CD4-positive, alpha-beta T cell treated with Interleukin-4 for 1 hour (primary cell): Measurements from ENCODE around the gene RBP3.

Experiments
- DNase-seq, 2 donors: peaks; one replicate each; pipeline ENCODE4 v3.0.0-alpha.2; 2020 to 2022

Gene RBP3

GRCh38 chr10:47348138-47348651 lies at the start of gene RBP3:
TSS of gene RBP3 (plus strand) at chr10:47348363. CDS start at chr10:47348485, 122 bp downstream.
- no peak for DNase-seq

GRCh38 chr10:47298715-47299114 lies 49.4 kb upstream of the RBP3 start:
- no peak for DNase-seq

GRCh38 chr10:47299611-47300428 lies 48.3 kb upstream of the RBP3 start, which contains the start of gene GDF10:
TSS of gene GDF10 (plus strand) at chr10:47300197. CDS start at chr10:47300652, 455 bp downstream.
- no peak for DNase-seq

DNA sequence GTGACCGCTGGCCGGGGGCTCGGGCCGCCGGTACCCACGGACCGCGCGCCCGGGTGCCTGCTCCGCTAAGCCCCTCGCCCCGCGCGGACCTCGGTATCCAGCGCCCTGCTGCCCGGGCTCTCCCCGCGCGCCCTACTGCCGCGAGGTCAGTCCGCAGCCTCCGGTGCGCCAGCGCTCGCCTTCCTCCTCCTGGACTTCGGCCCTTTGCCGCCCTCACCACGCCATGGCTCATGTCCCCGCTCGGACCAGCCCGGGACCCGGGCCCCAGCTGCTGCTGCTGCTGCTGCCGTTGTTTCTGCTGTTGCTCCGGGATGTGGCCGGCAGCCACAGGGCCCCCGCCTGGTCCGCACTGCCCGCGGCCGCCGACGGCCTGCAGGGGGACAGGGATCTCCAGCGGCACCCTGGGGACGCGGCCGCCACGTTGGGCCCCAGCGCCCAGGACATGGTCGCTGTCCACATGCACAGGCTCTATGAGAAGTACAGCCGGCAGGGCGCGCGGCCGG lies 47.7 kb upstream of the RBP3 start:
- no peak for DNase-seq

- no peak for DNase-seq
Measured at GRCh38 chr10:47301833-47302232, 46.3 kb upstream of the RBP3 start.

GRCh38 chr10:47303105-47303504 lies 45.1 kb upstream of the RBP3 start:
- no peak for DNase-seq

- no peak for DNase-seq
Measured at GRCh38 chr10:47303866-47304265, 44.3 kb upstream of the RBP3 start.

DNA sequence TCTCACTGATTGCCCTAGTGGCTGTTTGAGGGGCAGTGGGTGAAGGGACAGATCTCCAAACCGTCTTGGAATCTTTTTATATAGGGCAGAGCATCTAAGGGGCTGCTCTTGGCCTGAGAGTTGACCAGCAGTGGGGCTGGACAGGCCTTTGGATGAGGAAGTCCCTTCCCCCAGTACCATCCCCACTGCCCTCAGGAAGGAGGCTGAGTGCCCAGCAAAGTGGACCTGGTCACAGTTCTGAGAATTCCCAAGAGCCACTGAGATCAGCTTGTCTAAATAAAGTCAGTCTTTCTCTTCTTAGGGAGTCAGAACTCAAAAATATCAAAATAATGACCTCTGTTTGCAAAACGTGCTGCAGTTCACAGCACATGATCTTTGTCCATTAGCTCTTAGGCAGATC lies 42.6 kb upstream of the RBP3 start:
- no peak for DNase-seq

- no peak for DNase-seq
Measured at GRCh38 chr10:47306387-47307210, 41.6 kb upstream of the RBP3 start.

DNA sequence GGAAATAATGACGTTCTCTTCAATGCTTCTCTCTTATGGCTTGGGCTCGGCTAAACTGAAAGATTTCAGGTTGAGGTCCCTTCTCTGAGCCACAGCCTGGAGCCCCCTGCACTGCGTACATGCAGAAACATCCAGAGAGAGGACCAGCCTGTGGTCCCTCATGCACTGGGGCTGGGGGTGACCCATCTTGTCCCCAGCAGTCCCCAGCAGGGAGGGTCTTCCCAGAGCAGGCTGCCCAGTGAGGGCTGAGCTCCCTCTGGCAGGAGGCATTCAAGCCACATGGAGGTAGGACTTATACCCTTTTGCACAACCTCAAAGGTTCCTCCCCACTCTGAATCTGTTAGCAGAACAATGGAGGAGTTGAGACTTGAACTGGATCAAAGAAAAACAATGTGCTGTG lies 40.8 kb upstream of the RBP3 start:
- no peak for DNase-seq

DNA sequence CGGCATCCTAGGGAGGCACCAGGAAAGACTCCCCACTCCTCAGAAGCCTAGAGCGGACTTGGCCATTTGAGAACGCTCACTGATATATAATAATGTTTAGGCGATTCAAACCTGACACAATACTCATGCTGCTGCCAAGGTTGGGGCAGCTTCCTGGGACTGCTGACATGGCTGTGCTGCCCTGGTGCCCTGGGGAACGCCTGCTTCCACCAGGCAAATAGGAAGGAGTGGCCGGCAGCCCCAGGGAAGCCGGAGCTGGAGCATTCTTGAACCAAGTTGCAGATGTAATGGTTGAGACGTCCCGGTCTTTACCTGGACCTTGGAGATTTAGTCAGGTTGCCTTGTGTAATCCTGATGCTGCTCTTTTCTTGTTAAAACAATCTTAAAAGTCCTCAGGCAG lies 39.4 kb upstream of the RBP3 start:
- DNase-seq: no peak

GRCh38 chr10:47309408-47310089 lies 38.6 kb upstream of the RBP3 start:
- no peak for DNase-seq

GRCh38 chr10:47310090-47310505 lies 38.1 kb upstream of the RBP3 start:
- no peak for DNase-seq

DNA sequence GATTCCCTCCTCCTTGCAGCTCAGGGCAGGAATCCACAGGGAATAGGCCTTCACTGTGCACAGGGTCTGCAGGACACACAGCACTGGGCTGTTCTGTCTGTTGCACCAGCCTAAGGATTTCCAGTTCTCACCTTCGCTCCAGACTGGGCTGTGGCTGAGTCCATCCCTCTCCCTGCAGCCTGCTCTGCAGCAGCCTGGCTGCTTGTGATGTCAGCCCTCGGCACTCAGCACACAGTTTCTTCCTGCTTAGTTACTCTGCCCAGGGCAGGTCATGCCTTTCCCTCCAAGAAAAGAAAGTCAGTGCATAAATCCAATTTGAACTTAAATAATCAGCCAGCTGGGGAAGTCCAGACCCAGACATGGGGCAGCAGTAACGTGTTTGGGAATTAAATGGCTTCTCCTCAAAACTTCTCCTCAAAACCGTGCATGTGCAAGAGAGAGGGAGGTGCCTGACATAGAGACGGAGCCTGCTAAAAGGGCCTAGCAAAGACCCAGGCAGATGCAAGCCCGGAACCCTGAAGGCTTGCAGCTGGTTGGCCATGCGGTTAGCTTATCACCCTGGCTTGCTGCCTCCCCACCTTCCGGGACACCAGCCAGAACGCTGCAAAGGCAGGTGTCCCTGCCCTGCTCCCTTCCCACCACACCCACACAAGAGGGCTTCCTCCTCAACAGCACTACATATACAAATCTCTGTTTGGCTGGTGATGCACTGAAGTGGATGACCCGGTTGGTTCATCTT lies 36.8 kb upstream of the RBP3 start:
- DNase-seq: peak; percentile 52 to 63

DNA sequence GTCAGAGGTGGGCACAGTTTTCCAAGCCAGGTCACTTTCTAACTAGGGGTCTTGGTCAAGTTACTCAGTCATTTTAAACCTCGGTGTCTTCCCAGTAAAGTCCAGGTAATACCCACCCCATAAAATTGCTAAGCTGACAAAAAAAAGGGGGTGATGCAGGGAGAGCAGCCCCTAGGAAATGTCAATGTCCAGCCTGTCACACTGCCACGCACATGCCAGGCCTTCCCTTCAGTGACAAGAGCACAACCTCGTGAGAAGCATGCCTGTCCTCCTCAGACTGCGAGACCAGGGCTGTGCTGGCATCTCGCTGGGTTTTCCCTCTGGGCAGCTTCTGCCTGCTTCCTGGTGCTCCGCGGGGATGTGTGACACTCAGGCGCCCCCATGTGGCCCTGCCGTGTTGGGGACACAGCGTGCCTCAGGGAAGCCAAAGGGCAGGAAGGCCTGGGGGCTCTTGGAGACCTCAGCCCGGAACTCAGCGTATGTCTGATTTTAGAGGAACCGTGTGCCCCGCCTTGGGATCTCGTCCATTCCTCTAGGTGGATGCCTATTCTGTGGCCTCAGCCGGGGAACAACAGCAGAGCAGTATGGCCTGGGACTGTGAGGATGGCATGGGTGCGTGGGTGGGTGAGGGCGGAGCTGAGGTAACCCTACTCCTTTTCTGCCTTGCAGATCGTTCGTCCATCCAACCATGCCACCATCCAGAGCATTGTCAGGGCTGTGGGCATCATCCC lies 36.1 kb upstream of the RBP3 start:
- DNase-seq: peak; percentile 84

DNA sequence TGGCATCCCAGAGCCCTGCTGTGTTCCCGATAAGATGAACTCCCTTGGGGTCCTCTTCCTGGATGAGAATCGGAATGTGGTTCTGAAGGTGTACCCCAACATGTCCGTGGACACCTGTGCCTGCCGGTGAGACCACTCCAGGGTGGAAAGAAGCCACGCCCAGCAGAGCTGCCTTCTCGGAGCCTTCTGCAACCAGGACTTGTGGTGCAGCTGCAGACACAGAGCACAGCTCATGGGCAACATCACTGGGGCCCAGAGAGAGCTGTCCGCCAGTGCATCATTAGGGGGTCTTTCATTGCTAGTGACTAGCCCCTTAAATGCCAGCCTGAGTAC lies 35.5 kb upstream of the RBP3 start:
- DNase-seq: no peak

- no peak for DNase-seq
Measured at GRCh38 chr10:47314416-47314970, 33.7 kb upstream of the RBP3 start.

DNA sequence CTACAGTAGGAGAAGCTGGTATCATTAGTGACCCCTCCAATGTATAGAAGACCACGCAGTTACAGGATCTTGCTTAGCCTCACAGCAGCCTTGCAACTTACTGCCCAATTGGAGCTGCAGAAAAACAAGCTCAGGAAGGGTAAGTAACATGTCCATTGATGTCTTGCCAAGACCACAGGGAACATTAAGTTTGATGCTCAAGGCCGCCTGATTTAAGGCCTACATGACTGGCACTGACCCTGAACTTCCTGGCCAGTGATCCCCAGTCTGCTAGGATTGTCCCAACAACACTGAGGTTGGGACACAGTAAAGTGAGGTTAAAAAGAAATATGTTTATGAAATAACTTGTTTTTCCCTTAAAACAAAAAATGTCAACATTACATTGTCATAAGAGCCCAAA lies 32.7 kb upstream of the RBP3 start:
- DNase-seq: no peak

- no peak for DNase-seq
Measured at GRCh38 chr10:47316131-47316530, 32.0 kb upstream of the RBP3 start.

- no peak for DNase-seq
Measured at GRCh38 chr10:47317251-47317650, 30.9 kb upstream of the RBP3 start.

GRCh38 chr10:47318706-47319105 lies 29.5 kb upstream of the RBP3 start:
- no peak for DNase-seq
